ENCODE results near the gene TENM4.
"Not testable (repeated sequence)": the region's sequence is repeated elsewhere in the genome, so short reads cannot be mapped to it uniquely, and the experiment has no call there.

Gene TENM4

GRCh38 chr11:78995171-78995570 lies 445.7 kb downstream of the TENM4 start:
- no peak for DNase-seq

- no peak for DNase-seq
Observed at GRCh38 chr11:78993802-78994430, 446.9 kb downstream of the TENM4 start.

- no peak for DNase-seq
Observed at GRCh38 chr11:78991681-78992080, 449.1 kb downstream of the TENM4 start.

- DNase-seq = no peak
Observed at GRCh38 chr11:78990261-78990660, 450.6 kb downstream of the TENM4 start.

GRCh38 chr11:78987748-78988147 lies 453.1 kb downstream of the TENM4 start:
- no peak for DNase-seq

- no peak for DNase-seq
Observed at GRCh38 chr11:78986305-78986704, 454.5 kb downstream of the TENM4 start.

- no peak for DNase-seq
Observed at GRCh38 chr11:78985663-78986062, 455.2 kb downstream of the TENM4 start.

- no peak for DNase-seq
Observed at GRCh38 chr11:78982473-78982872, 458.4 kb downstream of the TENM4 start.

- DNase-seq = no peak
Observed at GRCh38 chr11:78981153-78981552, 459.7 kb downstream of the TENM4 start.

- no peak for DNase-seq
Observed at GRCh38 chr11:78978831-78979230, 462.0 kb downstream of the TENM4 start.

- DNase-seq = not testable (repeated sequence)
Observed at GRCh38 chr11:78977848-78978247, 463.0 kb downstream of the TENM4 start.

GRCh38 chr11:78977009-78977408 lies 463.8 kb downstream of the TENM4 start:
- DNase-seq = no peak

GRCh38 chr11:78975081-78975480 lies 465.7 kb downstream of the TENM4 start:
- no peak for DNase-seq

GRCh38 chr11:78973876-78974275 lies 467.0 kb downstream of the TENM4 start:
- no peak for DNase-seq

GRCh38 chr11:78972590-78972989 lies 468.2 kb downstream of the TENM4 start:
- DNase-seq = no peak

- no peak for DNase-seq
Observed at GRCh38 chr11:78972177-78972576, 468.7 kb downstream of the TENM4 start.

GRCh38 chr11:78967811-78968210 lies 473.0 kb downstream of the TENM4 start:
- no peak for DNase-seq

GRCh38 chr11:78965432-78965831 lies 475.4 kb downstream of the TENM4 start:
- no peak for DNase-seq

GRCh38 chr11:78961937-78962701 lies 478.7 kb downstream of the TENM4 start:
- no peak for DNase-seq

GRCh38 chr11:78961247-78961646 lies 479.6 kb downstream of the TENM4 start:
- no peak for DNase-seq

- no peak for DNase-seq
Observed at GRCh38 chr11:78958444-78958843, 482.4 kb downstream of the TENM4 start.

GRCh38 chr11:78957476-78958245 lies 483.2 kb downstream of the TENM4 start:
- no peak for DNase-seq

- no peak for DNase-seq
Observed at GRCh38 chr11:78954696-78955095, 486.1 kb downstream of the TENM4 start.

GRCh38 chr11:78954261-78954660 lies 486.6 kb downstream of the TENM4 start:
- no peak for DNase-seq

Measured in T-helper 1 cell (primary cell).